ENCODE data around the gene PEX16.

Gene PEX16

GRCh38 chr11:45930951-45931570 is 13.4 kb upstream of the PEX16 start:
- DNase-seq (ENCODE audit: low read depth in 2 of 2) = no peak

GRCh38 chr11:45930031-45930794 is 12.5 kb upstream of the PEX16 start:
- DNase-seq (ENCODE audit: low read depth in 2 of 2) = no peak

- DNase-seq (ENCODE audit: low read depth in 2 of 2) = no peak
Observed at GRCh38 chr11:45929486-45930030, 11.9 kb upstream of the PEX16 start.

GRCh38 chr11:45928535-45929215 is 11.0 kb upstream of the PEX16 start:
- no peak for DNase-seq (ENCODE audit: low read depth in 2 of 2)

GRCh38 chr11:45927684-45928413 is 10.2 kb upstream of the PEX16 start:
- DNase-seq (ENCODE audit: low read depth in 2 of 2) = no peak

GRCh38 chr11:45927332-45927683 is 9.6 kb upstream of the PEX16 start:
- no peak for DNase-seq (ENCODE audit: low read depth in 2 of 2)

GRCh38 chr11:45926536-45927331 is 9.1 kb upstream of the PEX16 start:
- DNase-seq (ENCODE audit: low read depth in 2 of 2) = no peak

GRCh38 chr11:45926001-45926401 is 8.3 kb upstream of the PEX16 start:
- no peak for DNase-seq (ENCODE audit: low read depth in 2 of 2)

- DNase-seq (ENCODE audit: low read depth in 2 of 2) = no peak
Observed at GRCh38 chr11:45925550-45925949, 7.9 kb upstream of the PEX16 start.

GRCh38 chr11:45924927-45925326 is 7.2 kb upstream of the PEX16 start:
- DNase-seq (ENCODE audit: low read depth in 2 of 2) = no peak

GRCh38 chr11:45924036-45924915 is 6.6 kb upstream of the PEX16 start:
- no peak for DNase-seq (ENCODE audit: low read depth in 2 of 2)

- no peak for DNase-seq (ENCODE audit: low read depth in 2 of 2)
Observed at GRCh38 chr11:45922425-45923082, 4.9 kb upstream of the PEX16 start, which contains the start of gene LARGE2. Gene LARGE2, plus strand, starts transcription at chr11:45922656. Its CDS starts 227 bp downstream, at chr11:45922883.

- DNase-seq (ENCODE audit: low read depth in 2 of 2) = no peak
Observed at GRCh38 chr11:45921561-45922424, 4.1 kb upstream of the PEX16 start.

- DNase-seq (ENCODE audit: low read depth in 2 of 2) = no peak
Observed at GRCh38 chr11:45920531-45921477, 3.1 kb upstream of the PEX16 start.

- DNase-seq (ENCODE audit: low read depth in 2 of 2) = no peak
Observed at GRCh38 chr11:45919806-45920530, 2.3 kb upstream of the PEX16 start.

- no peak for DNase-seq (ENCODE audit: low read depth in 2 of 2)
Observed at GRCh38 chr11:45918962-45919675, 1.4 kb upstream of the PEX16 start.

All from activated CD4-positive, alpha-beta T cell treated with anti-CD3 and anti-CD28 coated beads for 24 hours (primary cell).